ENCODE results near the gene CCDC183.

CCDC183 gene

DNA sequence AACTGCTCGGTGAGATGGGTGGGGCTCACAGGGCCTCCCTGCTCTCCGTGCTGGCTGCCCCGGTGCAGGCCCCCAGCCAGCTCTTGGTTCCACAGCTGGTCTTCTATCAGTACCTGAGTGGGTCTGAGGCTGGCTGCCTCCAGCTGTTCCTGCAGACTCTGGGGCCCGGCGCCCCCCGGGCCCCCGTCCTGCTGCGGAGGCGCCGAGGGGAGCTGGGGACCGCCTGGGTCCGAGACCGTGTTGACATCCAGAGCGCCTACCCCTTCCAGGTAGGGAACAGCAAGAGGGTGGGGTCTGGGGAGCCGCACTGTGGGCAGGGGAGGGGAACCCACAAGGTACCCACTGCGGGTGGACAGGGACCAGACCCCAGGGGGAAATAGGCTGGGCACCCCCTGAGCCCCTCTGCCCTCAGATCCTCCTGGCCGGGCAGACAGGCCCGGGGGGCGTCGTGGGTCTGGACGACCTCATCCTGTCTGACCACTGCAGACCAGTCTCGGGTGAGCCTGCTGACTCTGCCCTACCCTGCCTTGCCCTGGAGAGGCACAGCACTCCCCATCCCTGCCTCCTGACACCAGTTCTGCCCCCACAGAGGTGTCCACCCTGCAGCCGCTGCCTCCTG lies 58.8 kb downstream of the CCDC183 start:
- no peak overlapping the region for H3K4me3 ChIP-seq (replicated peaks in 1 of 2; ENCODE audit: low read depth in 2 of 2, low read length in 2 of 2)
- TF ChIP-seq, protein P1, sequence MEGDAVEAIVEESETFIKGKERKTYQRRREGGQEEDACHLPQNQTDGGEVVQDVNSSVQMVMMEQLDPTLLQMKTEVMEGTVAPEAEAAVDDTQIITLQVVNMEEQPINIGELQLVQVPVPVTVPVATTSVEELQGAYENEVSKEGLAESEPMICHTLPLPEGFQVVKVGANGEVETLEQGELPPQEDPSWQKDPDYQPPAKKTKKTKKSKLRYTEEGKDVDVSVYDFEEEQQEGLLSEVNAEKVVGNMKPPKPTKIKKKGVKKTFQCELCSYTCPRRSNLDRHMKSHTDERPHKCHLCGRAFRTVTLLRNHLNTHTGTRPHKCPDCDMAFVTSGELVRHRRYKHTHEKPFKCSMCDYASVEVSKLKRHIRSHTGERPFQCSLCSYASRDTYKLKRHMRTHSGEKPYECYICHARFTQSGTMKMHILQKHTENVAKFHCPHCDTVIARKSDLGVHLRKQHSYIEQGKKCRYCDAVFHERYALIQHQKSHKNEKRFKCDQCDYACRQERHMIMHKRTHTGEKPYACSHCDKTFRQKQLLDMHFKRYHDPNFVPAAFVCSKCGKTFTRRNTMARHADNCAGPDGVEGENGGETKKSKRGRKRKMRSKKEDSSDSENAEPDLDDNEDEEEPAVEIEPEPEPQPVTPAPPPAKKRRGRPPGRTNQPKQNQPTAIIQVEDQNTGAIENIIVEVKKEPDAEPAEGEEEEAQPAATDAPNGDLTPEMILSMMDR (IDR thresholded peaks at IDR 0.05; ENCODE audit: low read depth, low read length): no peak
- DNase-seq (ENCODE audit: low read depth in 2 of 2): no peak

DNA sequence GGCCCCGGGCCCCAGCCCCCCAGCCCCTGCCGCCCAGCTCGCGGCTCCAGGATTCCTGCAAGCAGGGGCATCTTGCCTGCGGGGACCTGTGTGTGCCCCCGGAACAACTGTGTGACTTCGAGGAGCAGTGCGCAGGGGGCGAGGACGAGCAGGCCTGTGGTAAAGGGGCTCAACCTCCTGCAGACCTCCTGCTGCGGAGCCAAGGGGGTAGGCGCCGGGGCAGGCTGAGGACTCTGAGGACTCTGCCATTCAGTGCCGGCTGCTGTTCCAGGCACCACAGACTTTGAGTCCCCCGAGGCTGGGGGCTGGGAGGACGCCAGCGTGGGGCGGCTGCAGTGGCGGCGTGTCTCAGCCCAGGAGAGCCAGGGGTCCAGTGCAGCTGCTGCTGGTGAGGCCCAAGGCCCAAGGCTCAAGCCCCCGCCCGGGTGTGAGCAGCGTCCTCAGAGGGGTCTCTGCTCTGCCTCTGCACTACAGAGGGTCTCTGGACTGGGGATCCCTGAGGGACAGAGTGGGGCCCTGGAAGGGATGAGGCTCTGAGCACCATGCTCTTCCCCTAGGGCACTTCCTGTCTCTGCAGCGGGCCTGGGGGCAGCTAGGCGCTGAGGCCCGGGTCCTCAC lies 59.4 kb downstream of the CCDC183 start:
- TF ChIP-seq, protein P1 (IDR thresholded peaks at IDR 0.05; ENCODE audit: low read depth, low read length): no peak
- H3K4me3 ChIP-seq (replicated peaks in 1 of 2; ENCODE audit: low read depth in 2 of 2, low read length in 2 of 2): no peak overlapping the region
- no peak for DNase-seq (ENCODE audit: low read depth in 2 of 2)

DNA sequence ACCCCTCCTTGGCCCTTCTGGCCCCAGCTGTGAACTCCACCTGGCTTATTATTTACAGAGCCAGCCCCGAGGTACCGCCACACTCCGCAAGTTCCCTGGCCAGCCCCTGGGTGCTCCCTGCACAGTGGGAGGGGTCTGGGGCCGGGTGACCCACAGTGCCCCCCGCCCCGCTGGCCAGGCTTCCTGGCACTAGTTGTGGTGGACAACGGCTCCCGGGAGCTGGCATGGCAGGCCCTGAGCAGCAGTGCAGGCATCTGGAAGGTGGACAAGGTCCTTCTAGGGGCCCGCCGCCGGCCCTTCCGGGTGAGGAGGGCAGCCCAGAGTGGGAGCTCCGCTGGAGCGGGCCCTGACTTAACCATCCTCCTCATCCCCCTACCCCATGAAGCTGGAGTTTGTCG lies 59.9 kb downstream of the CCDC183 start:
- TF ChIP-seq, protein P1 (IDR thresholded peaks at IDR 0.05; ENCODE audit: low read depth, low read length): no peak
- H3K4me3 ChIP-seq (replicated peaks in 1 of 2; ENCODE audit: low read depth in 2 of 2, low read length in 2 of 2): no peak overlapping the region
- no peak for DNase-seq (ENCODE audit: low read depth in 2 of 2)

DNA sequence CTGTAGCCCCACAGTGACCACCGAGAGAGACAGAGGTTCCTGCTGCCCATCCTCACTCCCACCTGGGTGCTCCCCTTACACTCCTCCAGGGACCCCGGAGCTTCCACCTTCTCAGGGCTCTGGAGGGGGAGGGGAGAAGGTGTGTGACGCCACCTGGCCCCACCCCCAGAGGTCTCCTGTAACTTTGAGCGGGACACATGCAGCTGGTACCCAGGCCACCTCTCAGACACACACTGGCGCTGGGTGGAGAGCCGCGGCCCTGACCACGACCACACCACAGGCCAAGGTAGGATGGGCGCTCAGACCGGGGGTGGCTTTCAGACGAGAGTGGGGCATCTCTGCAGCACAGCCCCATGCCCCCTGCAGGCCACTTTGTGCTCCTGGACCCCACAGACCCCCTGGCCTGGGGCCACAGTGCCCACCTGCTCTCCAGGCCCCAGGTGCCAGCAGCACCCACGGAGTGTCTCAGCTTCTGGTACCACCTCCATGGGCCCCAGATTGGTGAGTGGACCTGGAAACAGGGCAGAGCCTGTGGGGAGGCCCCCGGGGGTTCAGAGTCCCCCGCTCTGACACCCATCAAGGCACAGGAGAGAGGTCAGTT lies 60.5 kb downstream of the CCDC183 start:
- TF ChIP-seq, protein P1 (IDR thresholded peaks at IDR 0.05; ENCODE audit: low read depth, low read length): no peak
- DNase-seq (ENCODE audit: low read depth in 2 of 2): no peak
- H3K4me3 ChIP-seq (replicated peaks in 1 of 2; ENCODE audit: low read depth in 2 of 2, low read length in 2 of 2): no peak overlapping the region

DNA sequence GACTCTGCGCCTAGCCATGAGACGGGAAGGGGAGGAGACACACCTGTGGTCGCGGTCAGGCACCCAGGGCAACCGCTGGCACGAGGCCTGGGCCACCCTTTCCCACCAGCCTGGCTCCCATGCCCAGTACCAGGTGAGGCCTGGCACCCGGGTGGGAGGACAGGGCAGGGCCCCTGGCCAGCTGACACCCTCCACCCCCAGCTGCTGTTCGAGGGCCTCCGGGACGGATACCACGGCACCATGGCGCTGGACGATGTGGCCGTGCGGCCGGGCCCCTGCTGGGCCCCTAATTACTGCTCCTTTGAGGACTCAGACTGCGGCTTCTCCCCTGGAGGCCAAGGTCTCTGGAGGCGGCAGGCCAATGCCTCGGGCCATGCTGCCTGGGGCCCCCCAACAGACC lies 61.0 kb downstream of the CCDC183 start:
- TF ChIP-seq, protein P1 (IDR thresholded peaks at IDR 0.05; ENCODE audit: low read depth, low read length): no peak
- DNase-seq (ENCODE audit: low read depth in 2 of 2): no peak
- H3K4me3 ChIP-seq (replicated peaks in 1 of 2; ENCODE audit: low read depth in 2 of 2, low read length in 2 of 2): no peak overlapping the region
